Tibial nerve (tissue), 4 donors: ENCODE data around the gene KCNK7. TPM values are rescaled to one million over a fixed set of nuclear protein-coding genes. Genes with fewer than 3 reads are reported as not detected.
A peak's percentile ranks its signal among the peaks of the same experiment; 100 is the strongest.

ENCODE experiments used
- DNase-seq, 2 donors: peaks; one replicate each; pipeline ENCODE4 v3.0.0-alpha.2; 2019; ENCODE audit warnings: low spot score in 2 of 2
- H3K27ac ChIP-seq, 4 donors: fragments of 200-600 bp; sonication (generic) in 3 of 4; one replicate each; pipeline ENCODE4 v1.5.1; 2017 to 2019; ENCODE audit warnings: mild to moderate bottlenecking in 1 of 4
- H3K27me3 ChIP-seq, 2 donors: fragments of 200-600 bp; sonication (generic) in 1 of 2; one replicate each; pipeline versions ENCODE4 v1.5.1 to v1.6.0; 2017 to 2019
- H3K36me3 ChIP-seq, 3 donors: fragments of 200-600 bp; sonication (generic); one replicate each; pipeline ENCODE4 v1.5.1; 2018 to 2019
- H3K4me1 ChIP-seq, 4 donors: fragments of 200-600 bp; sonication (generic) in 3 of 4; one replicate each; pipeline ENCODE4 v1.5.1; 2017 to 2019
- H3K4me3 ChIP-seq, 4 donors: fragments of 200-600 bp; sonication (generic) in 3 of 4; one replicate each; pipeline ENCODE4 v1.5.1; 2017 to 2019; ENCODE audit warnings: mild to moderate bottlenecking in 1 of 4, moderate library complexity in 1 of 4
- H3K9me3 ChIP-seq, 4 donors: fragments of 200-600 bp; sonication (generic) in 3 of 4; one replicate each; pipeline ENCODE4 v1.5.1; 2017 to 2019
- EP300 ChIP-seq, 2 donors: sonication (generic); formaldehyde crosslinking; IDR thresholded peaks; one replicate each; pipeline ENCODE4 v1.6.1; 2017; ENCODE audit warnings: antibody characterized with exemption in 2 of 2, mild to moderate bottlenecking in 1 of 2
- POLR2A ChIP-seq, 2 donors: fragments of 450-650 bp; IDR thresholded peaks; one replicate each; pipeline ENCODE4 v1.6.1; 2017; ENCODE audit warnings: antibody characterized with exemption in 2 of 2, mild to moderate bottlenecking in 2 of 2, moderate library complexity in 2 of 2
- WGBS, 2 donors: methylation state at CpG; one replicate each; pipeline ENCODE4 v1.1.5; 2018; 5-methylcytosine and 5-hydroxymethylcytosine counted together
- total RNA-seq, 4 donors: library from RNA; depleted of rRNA; stranded (reverse); fragments of >200 nt; gene quantifications; one replicate each; pipeline ENCODE4 v1.1.0, GENCODE V29; 2016
- TF ChIP-seq, protein P1 (sequence below), 5 experiments: fragments of 200-600 bp in 3 of 5; fragments of 450-650 bp in 2 of 5; sonication (generic) in 3 of 5; IDR thresholded peaks; one replicate each; pipeline ENCODE4 v1.5.1; 2016 to 2019; ENCODE audit warnings: antibody characterized with exemption in 5 of 5, mild to moderate bottlenecking in 3 of 5, moderate library complexity in 2 of 5

Gene KCNK7
- total RNA-seq, 4 donors from 2014 or later = 0.63 to 3.3 (median 1.2) TPM; not detected in 1

DNA sequence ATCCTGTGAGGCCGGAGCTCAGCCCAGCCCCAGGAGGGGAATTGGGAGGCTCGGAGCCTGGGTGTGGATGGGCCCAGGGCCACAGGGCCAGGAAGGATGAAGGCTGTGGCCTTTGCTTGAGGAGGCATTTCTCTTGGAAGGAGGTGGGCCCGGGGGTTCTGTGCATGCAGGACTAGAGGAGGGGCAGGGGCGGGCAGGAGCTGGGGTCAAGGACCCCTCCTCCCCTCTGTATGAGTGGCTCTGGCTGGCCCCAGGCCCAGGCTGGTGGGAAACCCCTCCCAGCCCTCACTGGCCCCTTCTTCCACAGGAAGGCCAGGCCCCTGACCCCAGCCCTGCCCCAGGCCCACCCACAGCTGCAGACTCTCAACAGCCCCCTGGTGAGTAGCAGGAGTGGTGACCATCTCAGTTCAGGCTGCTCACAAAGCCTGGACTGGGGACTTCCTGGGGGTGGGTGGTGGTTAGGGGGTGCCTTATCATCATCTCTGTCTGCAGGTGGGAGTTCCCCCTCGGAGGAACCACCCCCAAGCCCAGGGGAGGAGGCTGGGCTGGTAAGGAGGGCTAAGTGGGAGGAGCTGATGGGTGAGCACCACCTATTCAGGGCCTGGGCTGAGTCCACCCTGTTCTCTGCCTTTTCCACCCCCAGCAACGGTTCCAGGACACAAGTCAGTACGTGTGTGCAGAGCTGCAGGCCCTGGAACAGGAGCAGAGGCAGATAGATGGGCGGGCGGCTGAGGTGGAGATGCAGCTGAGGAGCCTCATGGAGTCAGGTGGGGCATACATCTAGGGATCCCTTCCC is 6.0 kb downstream of the KCNK7 start:
- H3K36me3 ChIP-seq = peaks cover 0 to 50% (median 0%) of the 10 kb centered on the region in 3 donors
- no peaks in the 10 kb centered on the region for H3K27me3 ChIP-seq
- 54 to 63% methylated on average over 8 to 9 of the region's 9 CpGs for WGBS, 2 donors
- H3K27ac ChIP-seq = peak overlapping the region in 2 of 4 donors; percentile 79 to 83
- no peaks in the 10 kb centered on the region for H3K9me3 ChIP-seq
- no peak overlapping the region for H3K4me3 ChIP-seq
- no peak for DNase-seq
- peaks cover 0 to 91% (median 42%) of the 10 kb centered on the region in 4 donors for H3K4me1 ChIP-seq
- no peak for TF ChIP-seq EP300 (IDR thresholded peaks at IDR 0.05)
- TF ChIP-seq POLR2A (IDR thresholded peaks at IDR 0.05) = no peak
- TF ChIP-seq, protein P1, sequence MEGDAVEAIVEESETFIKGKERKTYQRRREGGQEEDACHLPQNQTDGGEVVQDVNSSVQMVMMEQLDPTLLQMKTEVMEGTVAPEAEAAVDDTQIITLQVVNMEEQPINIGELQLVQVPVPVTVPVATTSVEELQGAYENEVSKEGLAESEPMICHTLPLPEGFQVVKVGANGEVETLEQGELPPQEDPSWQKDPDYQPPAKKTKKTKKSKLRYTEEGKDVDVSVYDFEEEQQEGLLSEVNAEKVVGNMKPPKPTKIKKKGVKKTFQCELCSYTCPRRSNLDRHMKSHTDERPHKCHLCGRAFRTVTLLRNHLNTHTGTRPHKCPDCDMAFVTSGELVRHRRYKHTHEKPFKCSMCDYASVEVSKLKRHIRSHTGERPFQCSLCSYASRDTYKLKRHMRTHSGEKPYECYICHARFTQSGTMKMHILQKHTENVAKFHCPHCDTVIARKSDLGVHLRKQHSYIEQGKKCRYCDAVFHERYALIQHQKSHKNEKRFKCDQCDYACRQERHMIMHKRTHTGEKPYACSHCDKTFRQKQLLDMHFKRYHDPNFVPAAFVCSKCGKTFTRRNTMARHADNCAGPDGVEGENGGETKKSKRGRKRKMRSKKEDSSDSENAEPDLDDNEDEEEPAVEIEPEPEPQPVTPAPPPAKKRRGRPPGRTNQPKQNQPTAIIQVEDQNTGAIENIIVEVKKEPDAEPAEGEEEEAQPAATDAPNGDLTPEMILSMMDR (IDR thresholded peaks at IDR 0.05) = no peak

DNA sequence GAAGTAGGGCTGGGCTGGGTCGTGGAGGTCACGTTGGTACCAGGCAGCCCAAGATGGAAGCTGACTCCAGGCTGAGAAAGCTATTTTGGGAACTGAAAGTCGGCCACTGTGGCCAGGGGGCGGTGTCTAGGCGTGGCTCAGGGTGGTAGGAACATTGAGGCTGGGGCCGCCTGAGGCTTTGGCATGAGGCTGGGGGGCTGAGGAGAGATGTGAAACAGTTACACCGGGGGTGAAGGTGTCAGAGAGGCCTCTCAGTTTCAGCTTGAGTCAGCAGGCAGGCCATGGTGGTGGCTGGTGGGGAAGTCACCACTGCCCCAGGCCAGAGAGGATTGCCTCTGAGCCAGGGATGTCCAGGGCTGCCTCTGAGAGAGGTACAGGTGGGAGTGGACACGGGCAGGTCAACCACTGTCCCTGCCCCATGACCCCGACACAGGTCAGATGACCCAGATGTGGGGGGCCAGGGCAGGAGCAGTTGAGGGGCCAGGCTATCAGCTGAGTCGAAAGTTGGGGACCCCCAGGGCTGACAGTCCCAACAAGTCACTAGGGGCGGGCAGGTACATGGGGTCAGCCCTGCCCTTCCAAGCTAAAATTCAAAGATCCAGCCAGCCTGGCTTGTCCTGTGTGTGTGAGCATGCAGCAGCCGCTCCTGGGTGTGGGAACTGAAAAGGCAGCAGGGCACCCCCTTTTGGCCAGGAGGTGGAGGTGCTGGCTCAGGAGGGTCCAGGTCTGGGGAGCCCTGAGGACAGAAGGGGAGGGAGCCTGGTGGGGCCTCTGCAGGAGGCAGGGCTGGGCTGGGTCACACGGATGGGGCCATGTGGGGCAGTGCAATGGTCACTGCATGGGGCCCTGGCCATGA is 7.2 kb downstream of the KCNK7 start:
- TF ChIP-seq, protein P1 (IDR thresholded peaks at IDR 0.05) = peak; percentile 35 to 68 (median 61)
- no peak for TF ChIP-seq POLR2A (IDR thresholded peaks at IDR 0.05)
- DNase-seq = no peak
- H3K4me1 ChIP-seq = peaks cover 0 to 88% (median 37%) of the 10 kb centered on the region in 4 donors

DNA sequence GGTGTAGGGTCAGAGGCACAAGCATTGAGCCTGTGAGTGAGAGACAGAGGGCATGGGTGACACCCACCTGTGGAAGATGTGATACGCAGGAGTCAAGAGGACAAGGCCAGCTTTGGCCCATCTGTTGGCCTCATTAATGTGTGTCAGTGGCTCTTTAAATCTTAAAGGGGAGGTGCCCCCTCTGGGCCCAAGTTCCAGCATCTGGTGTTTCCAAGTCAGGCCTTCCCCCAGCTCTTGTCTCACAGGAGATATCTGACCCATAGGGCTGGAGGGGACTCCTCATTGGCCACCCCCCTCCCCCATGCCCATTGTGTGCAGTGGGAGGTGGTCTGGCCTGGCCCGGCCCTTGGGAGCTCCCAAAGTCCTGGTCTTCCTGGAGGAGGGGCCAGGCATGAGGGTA is 8.9 kb downstream of the KCNK7 start:
- TF ChIP-seq EP300 (IDR thresholded peaks at IDR 0.05) (no peak), POLR2A (IDR thresholded peaks at IDR 0.05) (no peak)
- TF ChIP-seq, protein P1 (IDR thresholded peaks at IDR 0.05) = no peak
- Histone ChIP-seq H3K9me3 (no peaks in the 10 kb centered on the region), H3K4me3 (no peak overlapping the region), H3K4me1 (peaks cover 0 to 75% (median 32%) of the 10 kb centered on the region in 4 donors), H3K36me3 (peaks cover 0 to 65% (median 0%) of the 10 kb centered on the region in 3 donors), H3K27me3 (no peaks in the 10 kb centered on the region), H3K27ac (peak overlapping the region in 3 of 4 donors; percentile 79 to 90 (median 83))
- no peak for DNase-seq
- WGBS, 2 donors = 45 to 54% methylated on average over 2 of the region's 2 CpGs

More for the DNA sequence above, 7.2 kb downstream of the KCNK7 start:
- H3K27me3 ChIP-seq = no peaks in the 10 kb centered on the region
- H3K4me3 ChIP-seq = no peak overlapping the region
- 45 to 52% methylated on average over 11 to 13 of the region's 13 CpGs for WGBS, 2 donors
- peaks cover 0 to 61% (median 0%) of the 10 kb centered on the region in 3 donors for H3K36me3 ChIP-seq
- no peaks in the 10 kb centered on the region for H3K9me3 ChIP-seq
- H3K27ac ChIP-seq = peak overlapping the region; percentile 57 to 90 (median 81)

DNA sequence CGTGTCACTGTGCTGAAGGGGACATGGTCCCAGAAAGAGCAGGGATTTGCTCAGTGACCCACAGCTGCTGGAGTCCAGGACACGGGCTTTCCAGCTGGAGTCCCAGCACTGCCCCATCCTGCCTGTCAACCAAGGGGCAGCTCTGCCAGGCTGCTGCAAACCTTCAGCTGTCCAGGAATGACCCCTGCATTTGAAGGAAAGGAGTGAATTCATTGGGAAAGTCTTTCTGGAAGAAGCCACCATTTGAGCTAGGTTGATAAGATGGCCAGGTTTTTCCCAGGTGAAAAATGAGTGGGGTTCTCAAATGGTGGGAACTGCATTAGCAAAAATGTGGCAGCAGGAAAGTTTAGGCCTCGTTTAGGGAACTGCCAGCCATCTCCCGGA is 9.4 kb downstream of the KCNK7 start:
- TF ChIP-seq POLR2A (IDR thresholded peaks at IDR 0.05) (no peak), EP300 (IDR thresholded peaks at IDR 0.05) (no peak)
- TF ChIP-seq, protein P1 (IDR thresholded peaks at IDR 0.05) = no peak
- WGBS, 2 donors = 73 to 85% methylated on average over 4 of the region's 4 CpGs
- Histone ChIP-seq H3K9me3 (no peaks in the 10 kb centered on the region), H3K27me3 (no peaks in the 10 kb centered on the region), H3K4me1 (peaks cover 0 to 71% (median 32%) of the 10 kb centered on the region in 4 donors), H3K36me3 (peaks cover 0 to 65% (median under 1%) of the 10 kb centered on the region in 3 donors), H3K4me3 (no peak overlapping the region), H3K27ac (peak overlapping the region in 2 of 4 donors; percentile 83 to 90)
- DNase-seq = no peak
